Measurements from ENCODE around the gene UBE2V1.

DNA sequence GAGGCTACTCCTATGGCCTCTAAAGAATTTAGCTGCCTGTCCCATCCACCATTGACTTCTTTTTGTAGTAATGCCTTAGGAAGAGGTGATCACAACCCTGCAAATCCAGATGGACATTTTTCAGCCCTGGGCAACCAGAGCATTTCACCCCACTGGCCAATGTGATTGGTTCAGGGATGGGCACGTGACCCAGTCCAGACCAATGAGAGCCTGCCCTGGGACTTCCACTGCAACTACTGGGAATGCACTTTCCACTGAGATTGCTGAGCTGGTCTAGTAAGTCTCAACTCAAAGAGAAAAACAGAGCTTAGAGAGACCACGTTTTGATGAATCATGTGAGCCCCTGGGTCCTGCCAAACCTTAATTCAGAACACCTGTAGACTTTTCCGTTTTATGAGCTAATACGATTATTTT lies 8.9 kb upstream of the UBE2V1 start:
- TF ChIP-seq, protein P1, sequence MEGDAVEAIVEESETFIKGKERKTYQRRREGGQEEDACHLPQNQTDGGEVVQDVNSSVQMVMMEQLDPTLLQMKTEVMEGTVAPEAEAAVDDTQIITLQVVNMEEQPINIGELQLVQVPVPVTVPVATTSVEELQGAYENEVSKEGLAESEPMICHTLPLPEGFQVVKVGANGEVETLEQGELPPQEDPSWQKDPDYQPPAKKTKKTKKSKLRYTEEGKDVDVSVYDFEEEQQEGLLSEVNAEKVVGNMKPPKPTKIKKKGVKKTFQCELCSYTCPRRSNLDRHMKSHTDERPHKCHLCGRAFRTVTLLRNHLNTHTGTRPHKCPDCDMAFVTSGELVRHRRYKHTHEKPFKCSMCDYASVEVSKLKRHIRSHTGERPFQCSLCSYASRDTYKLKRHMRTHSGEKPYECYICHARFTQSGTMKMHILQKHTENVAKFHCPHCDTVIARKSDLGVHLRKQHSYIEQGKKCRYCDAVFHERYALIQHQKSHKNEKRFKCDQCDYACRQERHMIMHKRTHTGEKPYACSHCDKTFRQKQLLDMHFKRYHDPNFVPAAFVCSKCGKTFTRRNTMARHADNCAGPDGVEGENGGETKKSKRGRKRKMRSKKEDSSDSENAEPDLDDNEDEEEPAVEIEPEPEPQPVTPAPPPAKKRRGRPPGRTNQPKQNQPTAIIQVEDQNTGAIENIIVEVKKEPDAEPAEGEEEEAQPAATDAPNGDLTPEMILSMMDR (conservative IDR thresholded peaks at IDR 0.05; ENCODE audit: low read length) = no peak
- no peak for TF ChIP-seq EZH2phosphoT487 (IDR thresholded peaks at IDR 0.05; ENCODE audit: borderline replicate concordance, low read depth, low read length)
